Measurements from ENCODE around the gene ZNF583. TPM values are rescaled to one million over a fixed set of nuclear protein-coding genes. Genes with fewer than 3 reads are reported as not detected.

The ZNF583 gene
- total and polyA plus RNA-seq, 7 donors = 2.3 to 8.7 (median 3.1) TPM

GRCh38 chr19:56423985-56424353, 19.8 kb downstream of the ZNF583 start:
- Histone ChIP-seq H3K27ac (no peak overlapping the region), H3K4me1 (no peaks in the 10 kb centered on the region), H3K27me3 (ENCODE audit: insufficient read depth in 3 of 3, low read length in 2 of 3) (no peaks in the 10 kb centered on the region), H3K4me3 (no peak overlapping the region), H3K36me3 (ENCODE audit: insufficient read depth in 1 of 2, low read depth in 1 of 2) (peaks cover 10 to 17% of the 10 kb centered on the region in 2 donors), H3K9me3 (peaks cover 100% of the 10 kb centered on the region)
- intact Hi-C loops (cut with DNase I) = no loop called here
- no peak for ATAC-seq
- 87 to 100% (median 93%) methylated on average over 1 of the region's 1 CpG for WGBS, 3 donors
- DNase-seq = no peak
- TF ChIP-seq, protein P1, sequence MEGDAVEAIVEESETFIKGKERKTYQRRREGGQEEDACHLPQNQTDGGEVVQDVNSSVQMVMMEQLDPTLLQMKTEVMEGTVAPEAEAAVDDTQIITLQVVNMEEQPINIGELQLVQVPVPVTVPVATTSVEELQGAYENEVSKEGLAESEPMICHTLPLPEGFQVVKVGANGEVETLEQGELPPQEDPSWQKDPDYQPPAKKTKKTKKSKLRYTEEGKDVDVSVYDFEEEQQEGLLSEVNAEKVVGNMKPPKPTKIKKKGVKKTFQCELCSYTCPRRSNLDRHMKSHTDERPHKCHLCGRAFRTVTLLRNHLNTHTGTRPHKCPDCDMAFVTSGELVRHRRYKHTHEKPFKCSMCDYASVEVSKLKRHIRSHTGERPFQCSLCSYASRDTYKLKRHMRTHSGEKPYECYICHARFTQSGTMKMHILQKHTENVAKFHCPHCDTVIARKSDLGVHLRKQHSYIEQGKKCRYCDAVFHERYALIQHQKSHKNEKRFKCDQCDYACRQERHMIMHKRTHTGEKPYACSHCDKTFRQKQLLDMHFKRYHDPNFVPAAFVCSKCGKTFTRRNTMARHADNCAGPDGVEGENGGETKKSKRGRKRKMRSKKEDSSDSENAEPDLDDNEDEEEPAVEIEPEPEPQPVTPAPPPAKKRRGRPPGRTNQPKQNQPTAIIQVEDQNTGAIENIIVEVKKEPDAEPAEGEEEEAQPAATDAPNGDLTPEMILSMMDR (IDR thresholded peaks at IDR 0.05) = no peak

GRCh38 chr19:56441206-56441792, 37.2 kb downstream of the ZNF583 start:
- ATAC-seq = no peak
- WGBS, 3 donors = 97 to 98% (median 98%) methylated on average over 8 of the region's 8 CpGs

GRCh38 chr19:56474308-56474707, 70.2 kb downstream of the ZNF583 start:
- Histone ChIP-seq H3K9me3 (peaks cover 35% of the 10 kb centered on the region), H3K4me3 (no peak overlapping the region), H3K27me3 (ENCODE audit: insufficient read depth in 3 of 3, low read length in 2 of 3) (no peaks in the 10 kb centered on the region), H3K36me3 (ENCODE audit: insufficient read depth in 1 of 2, low read depth in 1 of 2) (peaks cover 7 to 21% of the 10 kb centered on the region in 2 donors), H3K4me1 (no peaks in the 10 kb centered on the region), H3K27ac (no peak overlapping the region)
- WGBS, 3 donors = 52 to 60% (median 56%) methylated on average over 3 of the region's 3 CpGs
- TF ChIP-seq, protein P1 (IDR thresholded peaks at IDR 0.05) = no peak
- ATAC-seq (no peak), DNase-seq (no peak)
- intact Hi-C loops (cut with DNase I) = no loop called here

More at GRCh38 chr19:56441206-56441792, 37.2 kb downstream of the ZNF583 start:
- no peaks in the 10 kb centered on the region for H3K27me3 ChIP-seq (ENCODE audit: insufficient read depth in 3 of 3, low read length in 2 of 3)
- no peak overlapping the region for H3K27ac ChIP-seq
- TF ChIP-seq, protein P1 (IDR thresholded peaks at IDR 0.05) = no peak
- peaks cover 85% of the 10 kb centered on the region for H3K9me3 ChIP-seq
- intact Hi-C loops (cut with DNase I) = loop anchor here in 1 of 2 donors (5.0 kb wide), 1 partner anchor 1221 kb away; no protein-coding TSS in a partner anchor
- no peak overlapping the region for H3K4me3 ChIP-seq
- no peak for DNase-seq
- peaks cover 9 to 15% of the 10 kb centered on the region in 2 donors for H3K36me3 ChIP-seq (ENCODE audit: insufficient read depth in 1 of 2, low read depth in 1 of 2)
- no peaks in the 10 kb centered on the region for H3K4me1 ChIP-seq

DNA sequence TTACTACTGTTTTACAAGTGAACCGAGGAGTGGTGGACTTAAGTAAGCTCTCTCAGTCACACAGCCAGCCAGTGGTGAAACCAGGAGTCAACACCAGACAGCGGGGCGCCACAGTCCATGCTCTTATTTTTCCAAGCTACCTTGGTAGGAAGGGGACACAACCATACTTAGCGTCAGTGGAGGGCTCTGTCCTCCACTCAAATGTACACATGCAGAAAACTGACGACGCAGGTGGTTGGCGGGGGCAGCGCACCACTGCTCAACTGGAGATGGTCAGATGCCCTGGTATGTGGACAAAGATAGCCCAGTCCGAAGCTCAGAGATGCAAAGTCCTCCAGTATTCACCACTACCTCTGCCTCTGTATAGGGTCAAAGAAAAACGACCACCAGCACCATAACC, 72.0 kb downstream of the ZNF583 start:
- peaks cover 39% of the 10 kb centered on the region for H3K9me3 ChIP-seq
- whole genome bisulfite sequencing, 3 donors = 77 to 81% (median 80%) methylated on average over 10 of the region's 10 CpGs
- H3K36me3 ChIP-seq (ENCODE audit: insufficient read depth in 1 of 2, low read depth in 1 of 2) = peaks cover 2 to 14% of the 10 kb centered on the region in 2 donors
- TF ChIP-seq, protein P1 (IDR thresholded peaks at IDR 0.05) = no peak
- intact Hi-C loops (cut with DNase I) = loop anchor here in 1 of 2 donors (5.0 kb wide), 2 partner anchors 36 to 74 kb away; partner anchors contain the start of gene ZNF583
- no peak for ATAC-seq
- no peak for DNase-seq
- H3K27me3 ChIP-seq (ENCODE audit: insufficient read depth in 3 of 3, low read length in 2 of 3) = no peaks in the 10 kb centered on the region
- peak overlapping the region; percentile 87 for H3K4me3 ChIP-seq
- H3K4me1 ChIP-seq = no peaks in the 10 kb centered on the region
- H3K27ac ChIP-seq = no peak overlapping the region

Other genes with a start within 250 kb of the ZNF583 start
- not detected for gene GALP, start 228.3 kb upstream of the ZNF583 start, total RNA-seq
- not detected for gene GALP, start 228.3 kb upstream of the ZNF583 start, polyA plus RNA-seq
- not detected for gene ZSCAN5B, start 206.5 kb upstream of the ZNF583 start, total RNA-seq
- gene ZSCAN5B, start 206.5 kb upstream of the ZNF583 start, polyA plus RNA-seq = under 1 TPM in 1 of 3 donors, not detected in 2; 0.05 TPM
- gene ZSCAN5C, start 202.1 kb upstream of the ZNF583 start, total RNA-seq = not detected
- not detected for gene ZSCAN5C, start 202.1 kb upstream of the ZNF583 start, polyA plus RNA-seq
- under 1 TPM in 1 of 4 donors, not detected in 3; 0.62 TPM for gene EDDM13, start 131.6 kb upstream of the ZNF583 start, total RNA-seq
- not detected for gene EDDM13, start 131.6 kb upstream of the ZNF583 start, polyA plus RNA-seq
- gene ZSCAN5A, start 89.5 kb upstream of the ZNF583 start, total RNA-seq = 10 to 100 TPM in 3 of 4 donors, 1 to 10 TPM in 1; 9.1 to 16.3 (median 10.9) TPM
- 10 to 100 TPM in 1 of 3 donors, 1 to 10 TPM in 2; 3.8 to 13.1 (median 9.9) TPM for gene ZSCAN5A, start 89.5 kb upstream of the ZNF583 start, polyA plus RNA-seq
- gene ZNF582, start 10.8 kb upstream of the ZNF583 start, total RNA-seq = 1 to 10 TPM; 1.1 to 2.6 (median 1.3) TPM
- 1 to 10 TPM; 1.1 to 2.4 (median 1.9) TPM for gene ZNF582, start 10.8 kb upstream of the ZNF583 start, polyA plus RNA-seq
- 1 to 10 TPM in 3 of 4 donors, under 1 TPM in 1; 0.90 to 5.1 (median 2.4) TPM for gene ZNF667, start 73.0 kb downstream of the ZNF583 start, total RNA-seq
- 1 to 10 TPM; 1.3 to 2.4 (median 1.7) TPM for gene ZNF667, start 73.0 kb downstream of the ZNF583 start, polyA plus RNA-seq
- 1 to 10 TPM; 5.3 to 7.3 (median 5.4) TPM for gene ZNF471, start 103.5 kb downstream of the ZNF583 start, total RNA-seq
- 1 to 10 TPM; 1.1 to 4.0 (median 1.5) TPM for gene ZNF471, start 103.5 kb downstream of the ZNF583 start, polyA plus RNA-seq
- 1 to 10 TPM; 2.0 to 5.0 (median 3.2) TPM for gene ZFP28, start 134.6 kb downstream of the ZNF583 start, total RNA-seq
- 1 to 10 TPM; 1.7 to 7.0 (median 2.9) TPM for gene ZFP28, start 134.6 kb downstream of the ZNF583 start, polyA plus RNA-seq
- gene ZNF470, start 163.1 kb downstream of the ZNF583 start, total RNA-seq = 1 to 10 TPM in 3 of 4 donors, under 1 TPM in 1; 0.87 to 2.6 (median 1.6) TPM
- gene ZNF470, start 163.1 kb downstream of the ZNF583 start, polyA plus RNA-seq = 1 to 10 TPM in 2 of 3 donors, under 1 TPM in 1; 0.44 to 3.4 (median 2.1) TPM
- 1 to 10 TPM; 3.6 to 4.9 (median 4.7) TPM for gene ZNF71, start 191.0 kb downstream of the ZNF583 start, total RNA-seq
- gene ZNF71, start 191.0 kb downstream of the ZNF583 start, polyA plus RNA-seq = 10 to 100 TPM in 1 of 3 donors, 1 to 10 TPM in 2; 3.6 to 11.7 (median 4.7) TPM
- not detected for gene SMIM17, start 238.8 kb downstream of the ZNF583 start, total RNA-seq
- gene SMIM17, start 238.8 kb downstream of the ZNF583 start, polyA plus RNA-seq = under 1 TPM in 2 of 3 donors, not detected in 1; 0.10 to 0.21 TPM

All from psoas muscle (tissue), 8 donors.